T-helper 1 cell (primary cell): ENCODE data around the gene MED15.

Experiments
- DNase-seq, 5 donors: peaks; one replicate each; pipeline ENCODE4 v3.0.0-alpha.2; 2012 to 2020

Gene MED15

GRCh38 chr22:20573833-20574615 is 66.6 kb downstream of the MED15 start:
- DNase-seq: no peak

GRCh38 chr22:20574920-20575353 is 67.5 kb downstream of the MED15 start:
- no peak for DNase-seq

GRCh38 chr22:20575724-20576444 is 68.5 kb downstream of the MED15 start:
- DNase-seq: no peak

- DNase-seq: peak in 1 of 5 donors; percentile 39
Measured at GRCh38 chr22:20576445-20576816, 69.0 kb downstream of the MED15 start.

GRCh38 chr22:20577045-20577444 is 69.6 kb downstream of the MED15 start:
- DNase-seq: no peak

- no peak for DNase-seq
Measured at GRCh38 chr22:20577549-20577975, 70.2 kb downstream of the MED15 start.

GRCh38 chr22:20578192-20578591 is 70.8 kb downstream of the MED15 start:
- no peak for DNase-seq

- DNase-seq: no peak
Measured at GRCh38 chr22:20578707-20579106, 71.3 kb downstream of the MED15 start.

- no peak for DNase-seq
Measured at GRCh38 chr22:20579273-20580120, 72.1 kb downstream of the MED15 start.

- no peak for DNase-seq
Measured at GRCh38 chr22:20580179-20580578, 72.8 kb downstream of the MED15 start.

- DNase-seq: no peak
Measured at GRCh38 chr22:20580611-20581502, 73.4 kb downstream of the MED15 start.

GRCh38 chr22:20581503-20582170 is 74.2 kb downstream of the MED15 start:
- no peak for DNase-seq

GRCh38 chr22:20582171-20582511 is 74.7 kb downstream of the MED15 start:
- DNase-seq: peak in 1 of 5 donors; percentile 10

GRCh38 chr22:20582520-20583361 is 75.3 kb downstream of the MED15 start:
- peak in 1 of 5 donors; percentile 11 for DNase-seq

GRCh38 chr22:20583471-20583922 is 76.1 kb downstream of the MED15 start:
- no peak for DNase-seq

- DNase-seq: no peak
Measured at GRCh38 chr22:20584029-20584871, 76.8 kb downstream of the MED15 start.

GRCh38 chr22:20584872-20585638 is 77.6 kb downstream of the MED15 start:
- DNase-seq: no peak

- DNase-seq: no peak
Measured at GRCh38 chr22:20585639-20586402, 78.4 kb downstream of the MED15 start.
